HCT116 (cell line): Measurements from ENCODE around the gene ZNF722.

ENCODE experiments used
- RAD21 ChIP-seq: IDR thresholded peaks from 2 replicates; pipeline ENCODE4 v1.6.1; 2012; ENCODE audit warnings: low read depth, mild to moderate bottlenecking
- ZFX ChIP-seq: fragments of 450-650 bp; IDR thresholded peaks from 2 replicates; pipeline ENCODE4 v1.6.1; 2017

- TF ChIP-seq ZFX: no peak
- no peak for TF ChIP-seq RAD21
Measured at GRCh38 chr7:64046041-64046389, 47.4 kb downstream of the ZNF722 start.
